Spleen (tissue), 11 donors: ENCODE measurements around the gene TOR3A. TPM values are rescaled to one million over a fixed set of nuclear protein-coding genes. Genes with fewer than 3 reads are reported as not detected.
A peak's percentile ranks its signal among the peaks of the same experiment; 100 is the strongest.

Source experiments
- DNase-seq: peaks from one replicate; pipeline ENCODE4 v3.0.0-alpha.2; 2020
- H3K27ac ChIP-seq, 8 donors: fragments of 200-600 bp; sonication (generic) in 7 of 8; 1 replicate in 4 of 8; 2 replicates in 4 of 8; pipeline versions ENCODE4 v1.5.0 to v1.8.0; 2016 to 2021; ENCODE audit warnings: inconsistent platforms in 4 of 8, mild to moderate bottlenecking in 4 of 8, moderate library complexity in 1 of 8
- H3K27me3 ChIP-seq, 7 donors: fragments of 200-600 bp; sonication (generic) in 6 of 7; replicated peaks in 1 of 7; 1 replicate in 4 of 7; 2 replicates in 3 of 7; pipeline versions ENCODE4 v1.5.0 to v1.8.0; 2016 to 2021; ENCODE audit warnings: inconsistent platforms in 3 of 7, mild to moderate bottlenecking in 1 of 7
- H3K36me3 ChIP-seq, 6 donors: fragments of 200-600 bp; sonication (generic) in 5 of 6; 1 replicate in 4 of 6; 2 replicates in 2 of 6; pipeline versions ENCODE4 v1.5.0 to v1.8.0; 2016 to 2021; ENCODE audit warnings: inconsistent platforms in 2 of 6
- H3K4me1 ChIP-seq, 6 donors: fragments of 200-600 bp; sonication (generic) in 5 of 6; 1 replicate in 3 of 6; 2 replicates in 3 of 6; pipeline versions ENCODE4 v1.5.0 to v1.8.0; 2016 to 2021; ENCODE audit warnings: inconsistent platforms in 3 of 6
- H3K4me3 ChIP-seq, 8 donors: fragments of 200-600 bp; sonication (generic) in 7 of 8; 1 replicate in 4 of 8; 2 replicates in 4 of 8; pipeline versions ENCODE4 v1.5.0 to v1.8.0; 2016 to 2021; ENCODE audit warnings: inconsistent platforms in 4 of 8, mild to moderate bottlenecking in 4 of 8, moderate library complexity in 2 of 8
- H3K9me3 ChIP-seq, 8 donors: fragments of 200-600 bp; sonication (generic) in 7 of 8; 1 replicate in 4 of 8; 2 replicates in 4 of 8; pipeline versions ENCODE4 v1.5.0 to v1.8.0; 2016 to 2021; ENCODE audit warnings: inconsistent platforms in 4 of 8
- POLR2A ChIP-seq, 3 donors: fragments of 450-650 bp; IDR thresholded peaks; one replicate each; pipeline ENCODE4 v1.5.1; 2017; ENCODE audit warnings: antibody characterized with exemption in 3 of 3, mild to moderate bottlenecking in 1 of 3
- POLR2AphosphoS5 ChIP-seq, 3 donors: sonication (generic); formaldehyde crosslinking; IDR thresholded peaks; one replicate each; pipeline ENCODE4 v1.5.1; 2017; ENCODE audit warnings: antibody characterized with exemption in 3 of 3
- WGBS, 5 donors: extraction: QIAGEN DNeasy Blood & Tissue Kit in 3 of 5; methylation state at CpG; one replicate each; pipeline versions ENCODE4 v1.1.5 to v1.1.7; 2013 to 2018; 5-methylcytosine and 5-hydroxymethylcytosine counted together
- intact Hi-C: fragments of 100-400 bp; cut with DNase I; formaldehyde crosslinking; loops from one replicate; pipeline ENCODE4 v1.15.0; 2023; ENCODE audit warnings: low total_unique reads
- polyA plus RNA-seq, 3 donors: library from polyadenylated mRNA; stranded (reverse); fragments of 200-250 nt; gene quantifications; one replicate each; pipeline ENCODE4 v1.2.1, GENCODE V29; 2013
- total RNA-seq, 7 donors: library from RNA; depleted of rRNA in 3 of 7; stranded (reverse); fragments of >200 nt in 3 of 7; fragmentation: NEBNext Ultra II Directional in 4 of 7; extraction: Animal tissue kit (Norgen Biotek cat#: 25700) in 4 of 7; gene quantifications; one replicate each; pipeline versions ENCODE4 v1.1.0 to v1.2.1, GENCODE V29; 2016 to 2021
- TF ChIP-seq, protein P1 (sequence below), 11 experiments: fragments of 200-600 bp in 7 of 11; fragments of 450-650 bp in 4 of 11; sonication (generic) in 4 of 11; IDR thresholded peaks in 8 of 11; conservative IDR thresholded peaks in 3 of 11; 1 replicate in 7 of 11; 2 replicates in 4 of 11; pipeline versions ENCODE4 v1.4.0 to v1.8.0; 2016 to 2021; ENCODE audit warnings: antibody characterized with exemption in 11 of 11, inconsistent platforms in 4 of 11, mild to moderate bottlenecking in 1 of 11
- donor health status: healthy with polysubstance abuse.
- donor health status: DM: no; HTN: no; CAD: no; lungs with moderate emphysema.
- donor health status: DM: no; HTN: no; CAD: no.
- donor health status: Bipolar disorder and iron deficiency.
- donor health status: healthy.
- donor health status: DM: no; HTN: no; CAD: no.
- donor health status: DM: yes; HTN: yes; CAD: no.

TOR3A gene
- total and polyA plus RNA-seq, 10 donors, result 27.9 to 51.7 (median 42.0) TPM

DNA sequence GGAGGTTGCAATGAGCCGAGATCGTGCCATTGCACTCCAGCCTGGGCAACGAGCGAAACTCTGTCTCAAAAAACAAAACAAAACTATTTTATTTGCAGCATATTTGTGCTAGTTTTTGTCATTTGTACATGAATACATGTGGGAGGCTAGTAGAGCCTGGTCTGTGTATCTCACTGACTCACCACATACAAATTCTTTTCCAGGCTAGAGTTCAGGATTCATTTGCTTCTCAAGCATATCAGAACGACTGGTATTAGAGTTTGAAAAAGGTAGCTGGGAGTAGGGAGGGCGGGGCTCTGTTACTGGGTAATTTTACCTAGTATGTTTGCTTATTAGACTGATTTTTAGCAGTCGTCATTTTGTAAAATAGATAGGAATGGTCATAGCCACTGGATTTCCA, 4.5 kb upstream of the TOR3A start:
- DNase-seq, result no peak
- no peaks in the 10 kb centered on the region for H3K9me3 ChIP-seq
- no peaks in the 10 kb centered on the region for H3K27me3 ChIP-seq
- 88 to 92% (median 91%) methylated on average over 7 of the region's 7 CpGs for WGBS, 5 donors
- no peak overlapping the region for H3K27ac ChIP-seq
- TF ChIP-seq POLR2A (IDR thresholded peaks at IDR 0.05), result no peak
- TF ChIP-seq POLR2AphosphoS5 (IDR thresholded peaks at IDR 0.05), result no peak
- TF ChIP-seq, protein P1, sequence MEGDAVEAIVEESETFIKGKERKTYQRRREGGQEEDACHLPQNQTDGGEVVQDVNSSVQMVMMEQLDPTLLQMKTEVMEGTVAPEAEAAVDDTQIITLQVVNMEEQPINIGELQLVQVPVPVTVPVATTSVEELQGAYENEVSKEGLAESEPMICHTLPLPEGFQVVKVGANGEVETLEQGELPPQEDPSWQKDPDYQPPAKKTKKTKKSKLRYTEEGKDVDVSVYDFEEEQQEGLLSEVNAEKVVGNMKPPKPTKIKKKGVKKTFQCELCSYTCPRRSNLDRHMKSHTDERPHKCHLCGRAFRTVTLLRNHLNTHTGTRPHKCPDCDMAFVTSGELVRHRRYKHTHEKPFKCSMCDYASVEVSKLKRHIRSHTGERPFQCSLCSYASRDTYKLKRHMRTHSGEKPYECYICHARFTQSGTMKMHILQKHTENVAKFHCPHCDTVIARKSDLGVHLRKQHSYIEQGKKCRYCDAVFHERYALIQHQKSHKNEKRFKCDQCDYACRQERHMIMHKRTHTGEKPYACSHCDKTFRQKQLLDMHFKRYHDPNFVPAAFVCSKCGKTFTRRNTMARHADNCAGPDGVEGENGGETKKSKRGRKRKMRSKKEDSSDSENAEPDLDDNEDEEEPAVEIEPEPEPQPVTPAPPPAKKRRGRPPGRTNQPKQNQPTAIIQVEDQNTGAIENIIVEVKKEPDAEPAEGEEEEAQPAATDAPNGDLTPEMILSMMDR (IDR thresholded peaks at IDR 0.05 in 8 of 11, conservative IDR thresholded peaks at IDR 0.05 in 3 of 11), result no peak
- intact Hi-C loops, result no loop called here
- no peak overlapping the region for H3K4me3 ChIP-seq
- H3K36me3 ChIP-seq, result peaks cover 0 to 28% (median 0%) of the 10 kb centered on the region in 6 donors
- peaks cover 8 to 22% (median 14%) of the 10 kb centered on the region in 6 donors for H3K4me1 ChIP-seq

DNA sequence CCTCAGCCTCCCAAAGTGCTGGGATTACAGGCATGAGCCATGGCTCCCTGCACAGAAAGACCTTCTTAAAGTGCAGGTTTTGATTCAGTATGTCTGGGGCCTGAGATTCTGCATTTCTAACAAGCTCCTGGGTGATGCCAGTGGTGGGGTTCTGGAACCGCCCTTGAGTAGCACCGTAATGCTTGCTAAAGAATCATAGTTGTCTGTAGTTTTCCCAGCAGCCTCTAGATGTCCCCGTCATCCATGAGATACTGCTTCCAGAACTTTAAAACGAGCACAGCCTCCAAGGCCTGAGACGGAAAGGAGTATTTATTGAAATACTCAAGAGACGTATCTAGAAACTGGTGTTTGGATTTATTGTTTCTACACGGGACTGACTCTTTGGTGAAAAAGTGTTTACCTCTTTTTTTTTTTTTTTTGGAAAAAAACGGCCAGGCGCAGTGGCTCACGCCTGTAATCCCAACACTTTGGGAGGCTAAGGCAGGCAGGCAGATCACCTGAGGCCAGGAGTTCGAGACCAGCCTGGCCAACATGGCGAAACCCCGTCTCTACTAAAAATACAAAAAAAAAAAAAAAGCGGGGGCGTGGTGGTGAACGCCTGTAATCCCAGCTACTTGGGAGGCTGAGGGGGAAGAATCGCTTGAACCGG, 2.6 kb upstream of the TOR3A start:
- WGBS, 5 donors, result 53 to 61% (median 59%) methylated on average over 18 of the region's 18 CpGs
- no peak overlapping the region for H3K4me3 ChIP-seq
- intact Hi-C loops, result no loop called here
- H3K4me1 ChIP-seq, result peaks cover 14 to 40% (median 29%) of the 10 kb centered on the region in 6 donors
- H3K9me3 ChIP-seq, result no peaks in the 10 kb centered on the region
- peaks cover 0 to 9% (median 0%) of the 10 kb centered on the region in 6 donors for H3K36me3 ChIP-seq
- H3K27ac ChIP-seq, result no peak overlapping the region
- TF ChIP-seq, protein P1 (IDR thresholded peaks at IDR 0.05 in 8 of 11, conservative IDR thresholded peaks at IDR 0.05 in 3 of 11), result peak; percentile 41 to 73 (median 64)
- TF ChIP-seq POLR2AphosphoS5 (IDR thresholded peaks at IDR 0.05) (no peak), POLR2A (IDR thresholded peaks at IDR 0.05) (no peak)
- DNase-seq, result no peak
- H3K27me3 ChIP-seq, result no peaks in the 10 kb centered on the region

DNA sequence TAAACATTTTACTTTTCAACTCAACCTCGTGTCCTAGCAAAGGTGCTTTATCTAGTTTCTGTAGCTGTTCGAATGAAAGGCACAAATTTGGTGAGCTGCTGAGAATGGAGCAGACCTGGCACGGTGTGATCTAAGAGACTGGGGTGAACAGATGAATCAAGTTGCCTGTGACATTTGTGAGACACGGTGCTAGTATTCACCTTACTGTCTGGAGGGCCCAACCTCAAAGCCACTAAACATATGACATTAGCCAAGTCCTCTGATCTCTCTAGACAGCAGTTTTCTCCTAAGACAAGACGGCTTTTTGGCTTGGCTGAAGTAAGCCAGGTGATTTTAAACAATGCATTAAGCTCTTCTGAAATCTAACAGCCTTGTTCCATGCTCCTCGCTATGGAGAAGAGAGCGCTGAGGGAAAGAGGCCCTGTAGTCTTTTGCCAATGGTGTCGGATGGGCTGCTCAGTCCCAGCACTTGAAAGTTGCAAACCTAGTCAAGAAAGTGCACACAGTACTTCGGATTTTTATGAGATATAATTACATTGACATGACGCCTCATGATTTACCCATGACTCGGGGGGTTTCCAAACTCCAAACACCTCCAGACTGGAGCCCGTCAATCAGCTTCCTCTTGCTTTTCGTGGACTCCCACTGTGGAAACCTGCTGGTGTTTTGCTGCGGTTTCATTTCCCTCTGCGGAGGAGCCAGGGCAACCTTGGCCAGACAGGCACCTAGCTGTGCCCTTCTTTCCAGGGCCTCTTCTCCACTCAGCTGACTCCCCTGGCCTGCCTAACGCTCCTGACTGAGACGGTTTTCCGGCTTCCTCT, 794 bp upstream of the TOR3A start:
- 30 to 35% (median 32%) methylated on average over 15 to 18 of the region's 18 CpGs for WGBS, 5 donors
- no peaks in the 10 kb centered on the region for H3K9me3 ChIP-seq
- H3K4me1 ChIP-seq, result peaks cover 14 to 53% (median 32%) of the 10 kb centered on the region in 6 donors
- peaks cover 0 to 20% (median 10%) of the 10 kb centered on the region in 6 donors for H3K36me3 ChIP-seq
- DNase-seq, result no peak
- H3K27ac ChIP-seq, result peak overlapping the region; percentile 82 to 94 (median 91)
- peak overlapping the region; percentile 83 to 97 (median 88) for H3K4me3 ChIP-seq
- H3K27me3 ChIP-seq, result no peaks in the 10 kb centered on the region
- TF ChIP-seq POLR2AphosphoS5 (IDR thresholded peaks at IDR 0.05) (no peak), POLR2A (IDR thresholded peaks at IDR 0.05) (no peak)
- TF ChIP-seq, protein P1 (IDR thresholded peaks at IDR 0.05 in 8 of 11, conservative IDR thresholded peaks at IDR 0.05 in 3 of 11), result no peak
- intact Hi-C loops, result no loop called here
